ENCODE measurements around the gene EMP3.
"Not testable (repeated sequence)": the region's sequence is repeated elsewhere in the genome, so short reads cannot be mapped to it uniquely, and the experiment has no call there.

The EMP3 gene

DNA sequence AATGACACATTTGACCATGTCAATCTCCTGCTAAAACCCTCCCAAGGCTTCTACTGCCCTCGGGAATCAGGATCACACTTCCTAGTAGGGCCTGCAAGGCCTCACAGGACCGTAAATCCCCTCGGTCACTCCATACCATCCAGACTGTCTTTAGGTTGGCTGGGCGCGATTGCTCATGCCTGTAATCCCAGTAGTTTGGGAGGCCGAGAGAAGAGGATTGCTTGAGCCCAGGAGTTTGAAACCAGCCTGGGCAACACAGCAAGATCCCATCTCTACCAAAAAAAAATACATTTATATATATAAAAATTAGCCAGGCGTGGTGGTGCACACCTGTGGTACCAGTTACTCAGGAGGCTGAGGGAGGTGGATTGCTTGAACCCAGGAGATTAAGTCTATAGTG lies 23.4 kb downstream of the EMP3 start:
- no peak for DNase-seq

- no peak for DNase-seq
Measured at GRCh38 chr19:48350856-48351255, 25.5 kb downstream of the EMP3 start.

- peak; percentile 37 to 63 for DNase-seq
Measured at GRCh38 chr19:48351341-48351752, 26.0 kb downstream of the EMP3 start.

DNA sequence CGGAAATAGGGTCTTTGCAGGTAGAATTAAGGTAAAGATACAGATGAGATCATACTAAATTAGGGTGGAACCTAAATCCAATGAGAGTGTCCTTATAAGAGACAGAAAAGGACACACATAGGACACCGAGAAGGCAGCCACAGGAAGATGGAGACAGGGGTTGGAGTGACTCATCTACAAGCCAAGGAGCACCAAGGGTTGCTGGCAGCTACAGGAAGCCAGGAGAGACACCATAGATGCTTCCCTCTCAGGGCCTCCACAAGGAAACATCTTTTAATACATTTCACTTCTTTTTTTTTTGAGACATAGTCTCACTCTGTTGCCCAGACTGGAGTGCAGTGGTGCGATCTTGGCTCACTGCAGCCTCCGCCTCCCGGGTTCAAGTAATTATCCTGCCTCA lies 28.3 kb downstream of the EMP3 start:
- DNase-seq, result peak in 1 of 2 donors; percentile 34

DNA sequence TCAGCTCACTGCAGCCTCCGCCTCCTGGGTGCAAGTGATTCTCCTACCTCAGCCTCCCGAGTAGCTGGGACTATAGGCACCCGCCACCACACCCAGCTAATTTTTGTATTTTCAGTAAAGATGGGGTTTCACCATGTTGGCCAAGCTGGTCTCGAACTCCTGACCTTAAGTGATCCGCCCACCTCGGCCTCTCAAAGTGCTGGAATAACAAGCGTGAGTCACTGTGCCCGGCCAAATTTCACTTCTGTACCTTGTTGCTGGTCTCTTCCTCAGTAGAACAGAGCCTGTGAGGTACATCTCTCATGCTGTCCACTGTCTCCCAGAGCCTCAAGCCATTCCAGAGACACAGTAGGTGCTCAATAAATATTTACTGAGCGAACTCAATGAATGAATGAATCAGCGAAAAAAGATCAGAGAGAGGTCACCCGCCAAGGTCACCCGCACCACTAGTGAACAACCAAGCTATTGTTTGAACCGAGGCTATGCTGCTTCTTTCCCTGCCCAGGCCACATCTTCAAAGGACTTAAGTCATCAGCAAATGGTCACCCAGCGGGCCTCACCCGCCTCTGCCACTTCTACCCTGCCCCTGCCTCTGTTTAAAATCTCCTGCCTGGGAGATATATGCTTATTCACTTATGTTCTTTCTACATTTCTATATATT lies 29.1 kb downstream of the EMP3 start:
- DNase-seq, result no peak

DNA sequence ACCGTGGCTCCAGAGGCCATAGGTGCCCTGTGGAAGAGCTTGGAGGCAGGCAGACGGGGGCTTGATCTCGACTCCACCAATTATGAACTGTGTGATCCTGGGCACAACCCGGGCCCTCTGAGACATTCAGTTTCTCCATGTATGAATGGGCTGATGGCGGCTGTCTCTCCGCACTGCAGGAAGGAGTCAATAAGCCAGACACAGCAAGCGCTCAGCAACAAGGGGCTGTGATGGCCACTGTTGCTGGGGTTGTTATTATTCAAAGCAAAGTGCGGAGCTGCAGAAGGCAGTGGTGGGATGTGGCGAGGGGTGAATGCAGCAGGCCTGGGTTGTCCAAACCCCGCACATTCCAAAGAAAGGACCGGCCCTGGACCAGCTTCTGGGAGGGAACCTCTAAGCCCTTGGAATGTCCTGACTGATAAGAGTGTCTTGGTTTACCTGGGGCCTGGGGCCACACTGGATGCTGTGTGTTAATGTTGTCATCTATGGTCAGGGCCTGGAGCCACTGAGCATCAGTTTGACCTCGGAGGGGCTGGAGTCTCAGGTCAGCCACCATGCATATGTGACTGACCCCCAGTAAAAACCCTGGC lies 30.1 kb downstream of the EMP3 start:
- no peak for DNase-seq

DNA sequence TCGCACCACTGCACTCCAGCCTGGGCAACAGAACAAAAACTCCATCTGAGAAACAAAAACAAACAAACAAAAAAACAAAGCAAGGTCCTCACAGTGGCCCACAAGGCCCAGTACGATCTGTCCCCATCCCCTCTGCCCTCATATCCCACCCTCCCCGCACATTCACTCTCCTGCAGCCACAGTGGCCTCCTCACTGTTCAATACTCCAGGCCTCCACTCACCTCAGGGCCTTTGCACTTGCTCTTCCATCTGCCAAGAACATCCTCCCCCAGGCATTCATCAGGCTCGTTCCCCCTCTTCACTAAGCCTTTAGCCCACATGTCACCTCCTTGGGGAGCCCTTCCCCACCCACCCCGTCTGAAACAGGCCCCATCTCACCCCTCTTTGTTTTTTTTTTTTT lies 33.8 kb downstream of the EMP3 start:
- DNase-seq, result no peak

DNA sequence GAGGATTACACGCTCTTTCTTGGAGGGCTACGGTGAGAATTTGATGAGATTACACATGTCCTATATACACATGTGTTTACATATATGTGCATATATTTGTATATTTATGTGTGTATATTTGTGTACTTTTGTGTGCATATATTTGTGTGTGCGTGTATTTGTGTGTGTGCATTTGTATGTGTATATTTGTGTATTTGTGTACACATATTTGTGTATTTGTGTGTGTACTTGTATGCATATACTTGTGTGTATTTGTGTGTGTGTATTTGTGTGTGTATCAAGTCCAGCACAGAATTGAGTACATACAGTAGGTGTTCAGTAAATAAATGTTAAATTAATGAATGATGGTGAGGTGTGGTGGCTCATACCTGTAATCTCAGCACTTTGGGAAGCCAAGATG lies 36.6 kb downstream of the EMP3 start:
- no peak for DNase-seq

- DNase-seq, result peak; percentile 67 to 85
Measured at GRCh38 chr19:48362716-48363499, 37.6 kb downstream of the EMP3 start.

- DNase-seq, result no peak
Measured at GRCh38 chr19:48363500-48363809, 38.1 kb downstream of the EMP3 start.

DNA sequence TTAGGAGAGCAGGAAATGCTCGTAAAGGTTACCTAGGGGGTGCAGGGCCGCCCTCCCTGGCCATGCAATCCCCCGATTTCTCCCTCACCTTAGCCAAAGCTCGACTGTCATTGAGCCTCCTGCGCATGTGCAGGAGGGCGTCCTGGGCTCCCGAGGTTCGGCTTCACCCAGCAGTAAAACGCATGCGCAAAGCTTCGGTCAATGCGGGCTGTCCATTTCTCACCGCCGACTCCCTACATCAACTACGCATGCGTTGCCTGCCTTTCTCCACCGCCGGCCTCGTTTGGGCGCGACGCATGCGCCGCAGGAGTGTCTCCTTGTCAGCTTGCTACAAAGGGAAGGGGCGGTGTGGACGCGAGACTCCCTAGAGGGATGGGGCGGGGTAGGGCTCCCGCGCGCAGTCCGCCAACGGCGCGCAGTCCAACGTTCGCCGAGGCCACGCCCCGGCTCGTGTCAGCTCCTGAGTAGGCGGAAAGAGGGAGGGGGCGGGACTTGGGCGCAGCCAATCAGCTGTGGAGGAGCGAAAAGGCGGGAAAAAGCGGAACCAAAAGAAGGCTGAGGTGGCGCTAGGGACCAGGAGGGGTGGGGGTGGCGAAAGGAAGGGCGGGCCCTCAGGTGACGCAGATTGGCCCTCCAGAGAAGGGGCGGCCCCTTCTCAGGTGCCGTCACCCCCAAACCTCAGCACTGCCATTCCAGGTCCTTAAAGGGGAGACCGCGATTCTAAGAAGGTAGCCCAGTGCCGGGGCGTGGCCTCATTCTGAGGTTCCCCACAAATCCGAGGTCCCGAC lies 38.7 kb downstream of the EMP3 start, which contains the start of the genes SYNGR4 and TMEM143:
Gene SYNGR4 (plus strand): TSS at position 558 of the 788 bp plus-strand sequence. CDS start 1,476 bp downstream, outside the sequence.
Gene TMEM143 (minus strand): TSS at position 131 of the 788 bp plus-strand sequence. CDS start 20 bp downstream, at position 111.
- DNase-seq, result peak; percentile 97 to 99

GRCh38 chr19:48364598-48365348 lies 39.4 kb downstream of the EMP3 start:
- DNase-seq, result no peak

DNA sequence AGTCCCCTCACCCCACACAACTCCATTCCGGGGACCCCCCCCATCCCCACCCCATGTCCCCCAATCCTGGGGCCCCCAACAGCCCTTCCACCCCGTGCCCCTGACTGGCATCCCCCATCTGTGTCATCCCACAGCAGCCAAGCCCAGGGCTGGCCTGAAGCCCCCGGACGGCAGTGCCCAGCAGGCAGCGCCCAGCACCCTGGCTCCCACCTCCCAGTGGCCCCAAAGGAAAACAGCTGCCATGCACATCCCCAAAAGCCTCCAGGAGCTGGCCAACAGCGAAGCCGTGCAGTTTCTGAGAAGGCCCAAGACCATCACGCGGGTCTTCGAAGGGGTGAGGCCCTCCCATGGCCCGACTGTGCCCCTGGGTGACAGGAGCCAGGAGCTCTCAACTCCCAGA lies 40.2 kb downstream of the EMP3 start:
- no peak for DNase-seq

GRCh38 chr19:48367855-48368254 lies 42.5 kb downstream of the EMP3 start:
- DNase-seq, result no peak

GRCh38 chr19:48368936-48369335 lies 43.6 kb downstream of the EMP3 start:
- DNase-seq, result no peak

- DNase-seq, result no peak
Measured at GRCh38 chr19:48370955-48371354, 45.6 kb downstream of the EMP3 start.

GRCh38 chr19:48371367-48371766 lies 46.0 kb downstream of the EMP3 start:
- no peak for DNase-seq

- not testable (repeated sequence) for DNase-seq
Measured at GRCh38 chr19:48371771-48372170, 46.4 kb downstream of the EMP3 start.

GRCh38 chr19:48372904-48373303 lies 47.6 kb downstream of the EMP3 start:
- no peak for DNase-seq

DNA sequence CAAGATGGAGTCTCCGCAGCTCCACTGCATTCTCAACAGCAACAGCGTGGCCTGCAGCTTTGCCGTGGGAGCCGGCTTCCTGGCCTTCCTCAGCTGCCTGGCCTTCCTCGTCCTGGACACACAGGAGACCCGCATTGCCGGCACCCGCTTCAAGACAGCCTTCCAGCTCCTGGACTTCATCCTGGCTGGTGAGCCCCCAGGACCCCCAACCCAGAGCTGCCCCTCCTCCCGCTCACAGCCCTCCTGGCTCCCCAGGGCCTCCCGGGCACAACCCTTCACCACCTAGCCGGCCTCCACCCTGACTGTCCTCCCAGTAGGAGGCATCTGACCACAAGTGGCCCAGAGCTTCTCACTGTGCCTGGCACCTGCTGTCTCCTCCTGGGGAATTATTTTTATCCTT lies 48.2 kb downstream of the EMP3 start:
- DNase-seq, result no peak

- DNase-seq, result no peak
Measured at GRCh38 chr19:48378194-48378570, 52.8 kb downstream of the EMP3 start.

- no peak for DNase-seq
Measured at GRCh38 chr19:48379058-48379457, 53.7 kb downstream of the EMP3 start.

Measured in bone marrow (tissue), 2 donors.